ENCODE results near the gene ERBB4. TPM values are rescaled to one million over a fixed set of nuclear protein-coding genes. Genes with fewer than 3 reads are reported as not detected.
"Not testable (repeated sequence)": the region's sequence is repeated elsewhere in the genome, so short reads cannot be mapped to it uniquely, and the experiment has no call there.

The ERBB4 gene
- total RNA-seq, 1 donor from 2014 or later: 12.4 TPM

- intact Hi-C loops (cut with DNase I): no loop called here
- ATAC-seq (no peak), DNase-seq (ENCODE audit: missing footprints) (no peak)
These were observed 344.8 kb downstream of the ERBB4 start for GRCh38 chr2:212193803-212194202.

GRCh38 chr2:212193056-212193455, 345.5 kb downstream of the ERBB4 start:
- intact Hi-C loops (cut with DNase I): no loop called here
- no peak for ATAC-seq
- no peak for DNase-seq (ENCODE audit: missing footprints)

GRCh38 chr2:212191438-212191837, 347.2 kb downstream of the ERBB4 start:
- ATAC-seq; DNase-seq (ENCODE audit: missing footprints); intact Hi-C loops (cut with DNase I): not testable (repeated sequence)

GRCh38 chr2:212186166-212186565, 352.4 kb downstream of the ERBB4 start:
- ATAC-seq (no peak), DNase-seq (ENCODE audit: missing footprints) (no peak)
- intact Hi-C loops (cut with DNase I): no loop called here

- no peak for ATAC-seq
- DNase-seq (ENCODE audit: missing footprints): no peak
- intact Hi-C loops (cut with DNase I): no loop called here
These were observed 357.0 kb downstream of the ERBB4 start for GRCh38 chr2:212181646-212182045.

- intact Hi-C loops (cut with DNase I): no loop called here
- DNase-seq (ENCODE audit: missing footprints) (no peak), ATAC-seq (no peak)
These were observed 358.1 kb downstream of the ERBB4 start for GRCh38 chr2:212180408-212181083.

- DNase-seq (ENCODE audit: missing footprints) (no peak), ATAC-seq (no peak)
- intact Hi-C loops (cut with DNase I): no loop called here
These were observed 360.9 kb downstream of the ERBB4 start for GRCh38 chr2:212177724-212178123.

GRCh38 chr2:212176151-212176550, 362.5 kb downstream of the ERBB4 start:
- intact Hi-C loops (cut with DNase I): no loop called here
- DNase-seq (ENCODE audit: missing footprints): no peak

GRCh38 chr2:212173756-212174510, 364.7 kb downstream of the ERBB4 start:
- DNase-seq (ENCODE audit: missing footprints) (no peak), ATAC-seq (no peak)
- intact Hi-C loops (cut with DNase I): no loop called here

More at GRCh38 chr2:212176151-212176550, 362.5 kb downstream of the ERBB4 start:
- no peak for ATAC-seq

- DNase-seq (ENCODE audit: missing footprints) (no peak), ATAC-seq (no peak)
- intact Hi-C loops (cut with DNase I): no loop called here
These were observed 365.3 kb downstream of the ERBB4 start for GRCh38 chr2:212173331-212173730.

GRCh38 chr2:212170382-212170781, 368.2 kb downstream of the ERBB4 start:
- DNase-seq (ENCODE audit: missing footprints) (no peak), ATAC-seq (no peak)
- intact Hi-C loops (cut with DNase I): no loop called here

- intact Hi-C loops (cut with DNase I): loop anchor here (10.0 kb wide), 1 partner anchor 377 kb away; the partner anchor contains the start of gene ERBB4
- ATAC-seq: no peak
These were observed 380.5 kb downstream of the ERBB4 start for GRCh38 chr2:212158081-212158480.

GRCh38 chr2:212157012-212157411, 381.6 kb downstream of the ERBB4 start:
- no peak for ATAC-seq
- DNase-seq (ENCODE audit: missing footprints): no peak
- intact Hi-C loops (cut with DNase I): loop anchor here (10.0 kb wide), 1 partner anchor 378 kb away; the partner anchor contains the start of gene ERBB4

More at GRCh38 chr2:212158081-212158480, 380.5 kb downstream of the ERBB4 start:
- no peak for DNase-seq (ENCODE audit: missing footprints)

- intact Hi-C loops (cut with DNase I): loop anchor here (10.0 kb wide), 1 partner anchor 379 kb away; the partner anchor contains the start of gene ERBB4
- DNase-seq (ENCODE audit: missing footprints): no peak
These were observed 382.5 kb downstream of the ERBB4 start for GRCh38 chr2:212156088-212156487.

GRCh38 chr2:212154477-212154878, 384.1 kb downstream of the ERBB4 start:
- intact Hi-C loops (cut with DNase I): loop anchor here (10.0 kb wide), 1 partner anchor 380 kb away; the partner anchor contains the start of gene ERBB4
- DNase-seq (ENCODE audit: missing footprints): no peak
- ATAC-seq: peak; percentile 50

More at GRCh38 chr2:212156088-212156487, 382.5 kb downstream of the ERBB4 start:
- ATAC-seq: no peak

GRCh38 chr2:212153923-212154322, 384.7 kb downstream of the ERBB4 start:
- ATAC-seq (no peak), DNase-seq (ENCODE audit: missing footprints) (no peak)
- intact Hi-C loops (cut with DNase I): loop anchor here (10.0 kb wide), 1 partner anchor 381 kb away; the partner anchor contains the start of gene ERBB4

GRCh38 chr2:212147921-212148513, 390.6 kb downstream of the ERBB4 start:
- no peak for ATAC-seq
- no peak for DNase-seq (ENCODE audit: missing footprints)
- intact Hi-C loops (cut with DNase I): no loop called here

GRCh38 chr2:212146416-212146815, 392.2 kb downstream of the ERBB4 start:
- intact Hi-C loops (cut with DNase I): no loop called here
- no peak for DNase-seq (ENCODE audit: missing footprints)
- ATAC-seq: no peak

GRCh38 chr2:212145121-212145520, 393.5 kb downstream of the ERBB4 start:
- intact Hi-C loops (cut with DNase I): no loop called here
- ATAC-seq: no peak

More at GRCh38 chr2:212145121-212145520, 393.5 kb downstream of the ERBB4 start:
- no peak for DNase-seq (ENCODE audit: missing footprints)

Measured in Right ventricle myocardium inferior (tissue), 1 donor.